Inferior parietal cortex (tissue), 1 donor: ENCODE measurements around the gene LNPEP.
"Not testable (repeated sequence)": the region's sequence is repeated elsewhere in the genome, so short reads cannot be mapped to it uniquely, and the experiment has no call there.

Source experiments
- DNase-seq: peaks from one replicate; pipeline ENCODE4 v3.0.0-alpha.2; 2016; ENCODE audit errors: extremely low spot score

The LNPEP gene

GRCh38 chr5:97062046-97062445 is 126.2 kb downstream of the LNPEP start:
- DNase-seq, result no peak

- DNase-seq, result no peak
These were observed 127.4 kb downstream of the LNPEP start for GRCh38 chr5:97063251-97063650.

GRCh38 chr5:97065475-97065874 is 129.6 kb downstream of the LNPEP start:
- no peak for DNase-seq

DNA sequence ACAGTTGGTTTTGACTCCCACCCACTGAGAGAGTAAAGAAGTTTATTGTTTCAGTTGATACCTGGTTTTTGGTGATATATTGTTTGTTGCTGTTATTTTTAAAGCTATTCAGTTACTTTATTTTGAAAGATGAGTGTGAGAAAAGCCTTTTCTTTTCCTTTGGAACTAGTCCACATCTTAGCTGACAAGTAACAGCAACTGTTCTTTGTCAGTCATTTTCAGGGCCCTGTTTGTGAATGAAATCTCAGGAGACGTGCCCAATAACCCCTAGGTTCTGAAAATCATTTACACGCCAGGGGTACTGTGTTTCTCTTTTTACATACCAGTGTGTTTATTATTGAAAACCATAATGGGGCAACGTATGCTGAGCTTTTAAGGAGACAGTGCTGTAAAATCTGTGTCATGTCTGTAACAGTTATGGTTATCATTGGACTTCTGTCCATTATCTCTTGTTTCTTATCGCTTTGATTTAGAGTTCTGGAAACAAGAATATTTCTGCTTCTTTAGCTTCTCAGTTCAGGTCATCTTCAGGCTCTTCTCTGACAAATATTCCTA is 131.5 kb downstream of the LNPEP start:
- no peak for DNase-seq

- no peak for DNase-seq
These were observed 134.4 kb downstream of the LNPEP start for GRCh38 chr5:97070234-97070633.

DNA sequence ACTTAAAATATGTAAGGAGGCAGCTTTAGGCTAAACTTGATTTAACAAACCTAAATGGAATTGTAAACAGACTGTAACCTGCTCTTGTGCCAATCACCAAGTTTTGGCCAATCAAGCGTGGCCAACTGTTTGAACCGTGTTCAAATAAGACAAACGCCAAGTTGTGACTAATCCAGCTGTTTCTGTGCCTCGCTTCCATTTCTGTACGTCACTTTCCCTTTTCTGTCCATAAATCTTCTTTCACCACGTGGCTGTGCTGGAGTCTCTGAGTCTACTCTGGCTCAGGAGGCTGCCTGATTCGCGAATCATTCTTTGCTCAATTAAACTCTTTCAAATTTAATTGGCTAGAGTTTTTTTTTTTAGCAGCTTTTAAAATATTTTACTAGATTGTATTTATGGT is 135.2 kb downstream of the LNPEP start:
- peak; percentile 28 for DNase-seq

DNA sequence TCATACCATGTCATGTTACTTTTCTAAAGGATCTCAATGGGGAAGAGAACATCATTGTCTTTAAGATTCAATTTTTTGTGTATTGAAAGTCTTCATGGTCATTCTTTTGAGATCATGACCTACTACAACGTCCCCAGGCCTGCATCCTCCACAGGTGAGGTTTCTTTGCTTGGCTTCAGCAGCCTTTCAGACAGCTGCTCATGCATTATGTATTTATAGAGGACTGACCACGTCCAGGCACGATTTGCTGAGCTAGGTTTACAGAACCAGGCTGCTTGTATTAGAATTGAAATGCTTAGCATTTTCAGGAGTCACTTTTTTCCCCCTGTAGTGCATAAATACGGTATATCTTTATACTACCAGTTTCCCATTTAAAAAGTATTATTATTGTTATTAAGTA is 136.1 kb downstream of the LNPEP start:
- no peak for DNase-seq

- DNase-seq, result no peak
These were observed 136.8 kb downstream of the LNPEP start for GRCh38 chr5:97072696-97073095.

- DNase-seq, result no peak
These were observed 137.5 kb downstream of the LNPEP start for GRCh38 chr5:97073420-97073819.

DNA sequence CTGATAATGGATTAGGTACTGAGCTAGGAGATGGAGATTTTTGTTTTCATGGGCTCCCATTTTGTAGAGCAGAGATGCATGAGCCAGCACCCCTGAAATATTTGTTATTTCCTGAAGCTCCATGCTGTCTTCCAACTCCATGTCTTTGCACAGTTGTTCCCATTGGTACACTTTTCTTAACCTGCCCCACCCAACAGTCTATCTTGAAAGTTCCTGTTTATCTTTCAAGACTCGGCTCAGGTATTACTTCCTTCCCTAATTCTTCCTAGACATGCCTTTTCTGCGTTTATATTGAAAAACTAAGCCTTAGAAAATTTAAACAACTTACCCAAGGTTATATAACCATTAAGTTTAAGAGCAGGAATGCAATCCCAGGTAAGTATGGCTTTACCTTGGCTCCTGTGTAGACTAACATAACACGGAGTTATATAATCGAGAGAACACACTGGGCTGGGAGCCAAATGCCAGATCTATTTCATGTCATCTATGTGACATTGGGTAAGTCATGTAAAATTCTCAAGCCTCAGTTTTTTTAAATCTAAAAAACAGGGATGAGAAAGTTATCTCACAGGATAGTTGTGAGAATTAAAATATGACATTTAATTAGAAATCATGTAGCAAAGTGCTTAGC is 139.1 kb downstream of the LNPEP start:
- no peak for DNase-seq

DNA sequence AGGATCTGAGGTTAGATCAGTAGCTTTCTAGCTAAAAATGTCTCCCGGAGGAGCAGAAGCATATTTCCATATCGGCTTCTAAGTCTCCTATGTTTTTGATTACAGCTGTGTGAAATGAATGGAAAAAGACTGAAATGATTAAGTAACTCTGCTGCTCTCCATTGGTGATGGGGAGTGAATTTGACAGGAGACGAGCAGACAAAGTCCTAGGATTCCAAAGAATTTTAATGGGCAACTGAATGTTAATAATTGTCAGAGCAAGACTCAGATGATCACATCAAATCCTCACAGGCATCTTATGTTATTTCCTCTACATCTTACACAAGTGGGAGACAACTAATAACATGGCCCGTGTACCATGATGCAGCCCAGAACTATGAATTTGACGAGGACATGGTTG is 139.8 kb downstream of the LNPEP start:
- no peak for DNase-seq

DNA sequence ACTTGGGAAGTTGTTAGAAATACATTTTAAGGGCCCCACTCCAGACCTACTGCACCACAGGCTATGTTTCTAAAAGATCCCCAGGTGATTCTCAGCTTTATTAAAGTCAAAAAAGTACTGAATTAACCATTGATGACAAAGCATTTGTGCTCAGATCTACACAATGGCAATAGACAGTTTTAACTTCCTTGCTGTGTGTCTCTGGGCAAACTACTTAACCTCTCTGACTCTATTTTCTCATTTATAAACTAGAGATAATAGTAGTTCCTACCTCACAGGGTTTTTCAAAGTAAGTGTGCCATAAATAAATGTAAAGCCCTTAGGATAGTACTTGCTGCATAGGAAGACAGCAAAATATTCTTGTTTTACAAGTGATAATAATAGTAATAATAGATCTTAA is 140.2 kb downstream of the LNPEP start:
- no peak for DNase-seq

DNA sequence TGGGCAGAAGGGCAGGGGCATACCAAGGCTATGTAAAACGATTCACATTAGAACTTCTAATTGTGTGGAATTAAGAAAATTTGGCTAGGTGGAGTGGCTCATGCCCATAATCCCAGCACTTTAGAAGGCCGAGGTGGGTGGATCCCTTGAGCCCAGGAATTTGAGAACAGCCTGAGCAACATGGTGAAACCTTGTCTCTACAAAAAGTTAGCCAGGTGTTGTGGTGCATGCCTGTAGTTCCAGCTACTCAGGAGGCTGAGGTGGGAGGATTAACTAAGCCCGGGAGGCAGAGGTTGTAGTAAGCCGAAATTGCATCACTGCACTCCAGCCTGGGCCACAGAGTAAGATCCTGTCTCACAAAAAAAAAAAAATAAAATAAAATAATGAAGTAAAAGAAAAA is 141.4 kb downstream of the LNPEP start:
- DNase-seq, result no peak

DNA sequence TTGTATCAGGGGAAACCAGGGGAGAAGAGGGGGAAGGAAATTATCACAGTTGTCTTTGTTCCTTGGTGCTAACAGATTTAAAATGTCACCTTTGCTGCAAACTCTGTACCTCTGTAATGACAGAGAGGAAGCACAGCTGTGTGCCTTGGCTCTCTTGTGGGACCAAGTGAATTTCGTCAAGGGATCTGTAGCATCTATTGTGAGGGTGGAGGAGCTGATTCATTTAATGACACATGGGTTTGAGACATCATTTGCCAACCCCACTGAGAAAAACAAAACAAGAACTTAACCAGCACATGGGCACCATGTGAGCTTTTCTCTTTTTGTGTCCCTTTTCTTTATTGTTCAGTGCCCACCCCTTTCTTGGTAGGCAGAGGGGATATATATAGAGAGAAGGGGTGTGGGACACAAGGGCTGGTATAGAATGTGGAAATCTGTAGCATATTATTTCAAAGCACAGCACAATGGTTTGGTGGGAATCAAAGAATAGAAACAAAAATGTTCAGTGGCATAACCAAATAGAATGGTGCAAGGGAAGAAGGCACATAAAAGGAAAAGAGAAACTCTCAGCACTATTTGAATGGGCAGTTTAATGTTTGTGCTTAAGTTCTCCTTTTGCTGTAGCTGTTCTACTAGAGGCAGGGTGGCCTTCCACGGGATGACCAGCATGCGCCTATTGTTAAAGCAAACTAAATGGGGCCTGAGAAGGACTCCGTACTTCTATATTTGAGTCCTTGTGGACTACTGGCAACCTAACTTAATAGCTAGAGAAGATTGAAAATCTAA is 143.3 kb downstream of the LNPEP start:
- no peak for DNase-seq

- not testable (repeated sequence) for DNase-seq
These were observed 149.0 kb downstream of the LNPEP start for GRCh38 chr5:97084782-97085458.

DNA sequence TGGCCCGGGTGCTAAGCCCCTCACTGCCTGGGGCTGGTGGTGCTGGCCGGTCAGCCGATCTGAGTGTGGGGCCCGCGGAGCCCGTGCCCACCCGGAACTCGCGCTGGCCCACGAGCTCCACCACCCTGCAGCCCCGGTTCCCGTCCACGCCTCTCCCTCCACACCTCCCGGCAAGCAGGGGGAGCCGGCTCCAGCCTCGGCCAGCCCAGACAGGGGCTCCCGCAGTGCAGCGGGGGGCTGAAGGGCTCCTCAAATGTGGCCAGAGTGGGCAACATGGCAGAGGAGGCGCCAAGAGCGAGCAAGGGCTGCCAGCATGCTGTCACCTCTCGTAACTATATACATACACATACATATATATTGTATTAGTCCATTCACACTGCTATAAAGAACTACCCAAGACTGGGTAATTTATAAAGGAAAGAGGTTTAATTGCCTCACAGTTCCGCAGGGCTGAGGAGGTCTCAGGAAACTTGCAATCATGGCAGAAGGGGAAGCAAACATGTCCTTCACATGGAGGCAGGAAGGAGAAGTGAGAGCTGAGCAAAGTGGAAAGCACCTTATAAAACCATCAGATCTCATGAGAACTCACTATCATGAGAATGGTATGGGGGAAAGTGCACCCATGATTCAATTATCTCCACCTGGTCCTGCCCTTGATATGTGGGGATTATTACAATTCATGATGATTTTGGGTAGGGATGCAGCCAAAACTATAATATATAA is 149.7 kb downstream of the LNPEP start:
- no peak for DNase-seq
